HepG2 (cell line): ENCODE data around the gene CCDC102B. TPM values are rescaled to one million over a fixed set of nuclear protein-coding genes. Genes with fewer than 3 reads are reported as not detected.

Source experiments
- ATAC-seq: fragments of 200-7000 bp; cut with Tn5 transposase; 3 replicates; pipeline ENCODE4 v1.9.1; 2020; ENCODE audit warnings: mild to moderate bottlenecking, moderate library complexity
- BruUV-seq: library from RNA; stranded (reverse); fragments of 400-500 nt; replicated peaks from 2 replicates; lab custom pipeline; 2021; lab: Mats Ljungman, UMichigan
- CTCF ChIA-PET: fragments of 300-600 bp; formaldehyde crosslinking; extraction: SDS; loops from one replicate; lab custom pipeline; 2021; ENCODE audit warnings: low total read pairs, inconsistent platforms, low intra/inter-chr PET ratio; lab: Yijun Ruan, JAX
- POLR2A ChIA-PET: fragments of 350-600 bp; sonication (Branson Sonifier 250); formaldehyde crosslinking; loops from one replicate; lab custom pipeline; 2020; ENCODE audit warnings: antibody characterized with exemption, inconsistent platforms; lab: Yijun Ruan, JAX
- DNase-seq: peaks from one replicate; pipeline ENCODE4 v3.0.0-alpha.2; 2015; ENCODE audit warnings: low spot score
- FAIRE-seq: peaks from 3 replicates; lab custom pipeline; 2011; peaks lifted over from hg19 to GRCh38; lab: Jason Lieb, UNC
- H2AFZ ChIP-seq: one replicate; pipeline ENCODE4 v1.6.1; 2011; ENCODE audit warnings: low read length, inconsistent platforms
- H3K27ac ChIP-seq: fragments of 300-600 bp; 3 replicates; pipeline ENCODE4 v1.8.0; 2011; ENCODE audit warnings: mixed run types, mild to moderate bottlenecking, mixed read lengths, low read length, inconsistent platforms; ENCODE audit not compliant: insufficient read depth; ENCODE audit errors: extremely low read length
- H3K27me3 ChIP-seq, 2 experiments: fragments of 200-600 bp in 1 of 2; 2 replicates in 1 of 2; 3 replicates in 1 of 2; pipeline versions ENCODE4 v1.6.0 to v1.8.0; 2011; ENCODE audit warnings: low read length in 2 of 2, mild to moderate bottlenecking in 2 of 2, moderate library complexity in 2 of 2, inconsistent platforms in 1 of 2; ENCODE audit not compliant: insufficient read depth in 2 of 2, control insufficient read depth in 1 of 2
- H3K36me3 ChIP-seq, 2 experiments: fragments of 200-600 bp in 1 of 2; replicated peaks in 1 of 2; 2 replicates in 1 of 2; 3 replicates in 1 of 2; pipeline versions ENCODE4 v1.5.1 to v1.8.0; 2011; ENCODE audit warnings: low read length in 2 of 2, inconsistent platforms in 1 of 2; ENCODE audit not compliant: insufficient read depth in 2 of 2, control insufficient read depth in 1 of 2
- H3K4me1 ChIP-seq: 2 replicates; pipeline ENCODE4 v1.5.1; 2012; ENCODE audit warnings: low read length, inconsistent platforms; ENCODE audit not compliant: insufficient read depth
- H3K4me2 ChIP-seq: 2 replicates; pipeline ENCODE4 v1.6.0; 2011; ENCODE audit warnings: low read depth, low read length, inconsistent platforms
- H3K4me3 ChIP-seq, 3 experiments: fragments of 200-600 bp in 1 of 3; sonication (generic), shearing (Covaris generic) in 1 of 3; replicated peaks in 1 of 3; 2 replicates each; pipeline ENCODE4 v1.5.1; 2011 to 2016; ENCODE audit warnings: low read length in 3 of 3, inconsistent platforms in 2 of 3, low read depth in 2 of 3, mild to moderate bottlenecking in 2 of 3, control low read depth in 1 of 3, mixed read lengths in 1 of 3; ENCODE audit not compliant: insufficient read depth in 1 of 3
- H3K79me2 ChIP-seq: one replicate; pipeline ENCODE4 v1.6.1; 2011; ENCODE audit warnings: low read length, inconsistent platforms; ENCODE audit not compliant: insufficient read depth
- H3K9ac ChIP-seq: 2 replicates; pipeline ENCODE4 v1.6.0; 2011; ENCODE audit warnings: mild to moderate bottlenecking, low read depth, low read length, inconsistent platforms; ENCODE audit not compliant: insufficient read depth
- H3K9me3 ChIP-seq: 2 replicates; pipeline ENCODE4 v1.5.1; 2012; ENCODE audit warnings: mild to moderate bottlenecking, low read length
- H4K20me1 ChIP-seq: 2 replicates; pipeline ENCODE4 v1.6.0; 2011; ENCODE audit warnings: inconsistent platforms, mild to moderate bottlenecking, low read length, moderate library complexity; ENCODE audit not compliant: insufficient read depth
- AGO2 ChIP-seq: fragments of 200-400 bp; formaldehyde crosslinking; optimal IDR thresholded peaks from 2 replicates; pipeline ENCODE3; 2017; ENCODE audit warnings: mild to moderate bottlenecking, low read depth, low read length, moderate library complexity
- JUNB ChIP-seq: sonication (generic); formaldehyde crosslinking; IDR thresholded peaks from 2 replicates; pipeline ENCODE4 v1.8.0; 2022; ENCODE audit warnings: missing genetic modification reagents, mild to moderate bottlenecking, borderline replicate concordance
- MEIS2 ChIP-seq: sonication (generic); formaldehyde crosslinking; IDR thresholded peaks from 2 replicates; pipeline ENCODE4 v1.9.0; 2021; ENCODE audit warnings: mild to moderate bottlenecking, missing genetic modification reagents
- PAX8 ChIP-seq: sonication (generic); formaldehyde crosslinking; IDR thresholded peaks from 2 replicates; pipeline ENCODE4 v1.8.0; 2022; ENCODE audit warnings: mild to moderate bottlenecking, missing genetic modification reagents, borderline replicate concordance
- ZNF713 ChIP-seq: sonication (generic); formaldehyde crosslinking; IDR thresholded peaks from 2 replicates; pipeline ENCODE4 v1.4.0; 2020; ENCODE audit warnings: mild to moderate bottlenecking, missing genetic modification reagents
- ZNF746 ChIP-seq: sonication (generic); formaldehyde crosslinking; IDR thresholded peaks from 2 replicates; pipeline ENCODE4 v1.8.0; 2022; ENCODE audit warnings: mild to moderate bottlenecking, missing genetic modification reagents
- WGBS: methylation state at CpG from one replicate; pipeline ENCODE4 v1.1.6; 2017; ENCODE audit warnings: low lambda C conversion rate; 5-methylcytosine and 5-hydroxymethylcytosine counted together
- in situ Hi-C: cut with HindIII; loops from 2 replicates; pipeline ENCODE4 v1.10.0; 2017; ENCODE audit warnings: low pct_unique_long_range_greater_than_20kb; ENCODE audit not compliant: extremely low pct_ligation_motif_present
- intact Hi-C: fragments of 100-400 bp; cut with micrococcal nuclease; formaldehyde crosslinking; loops from one replicate; pipeline ENCODE4 v1.10.0; 2022; ENCODE audit not compliant: unreplicated experiment
- polyA plus RNA-seq, 8 experiments: library from polyadenylated mRNA; depleted of rRNA in 3 of 8; stranded (reverse) in 7 of 8; unstranded in 1 of 8; fragments of >200 nt; fragmentation: Illumina TruSeq in 4 of 8; extraction: Trizol in 4 of 8; gene quantifications; 2 replicates each; pipeline versions ENCODE4 v1.2.1 to v1.2.3, GENCODE V29; 2011 to 2016; ENCODE audit warnings: low read depth in 4 of 8, missing spikeins in 1 of 8, mixed read lengths in 1 of 8; ENCODE audit not compliant: insufficient read depth in 1 of 8
- total RNA-seq, 5 experiments: library from RNA; depleted of rRNA; stranded (reverse); fragments of >200 nt; fragmentation: Illumina TruSeq; extraction: Trizol; gene quantifications; 2 replicates each; pipeline ENCODE4 v1.2.3, GENCODE V29; 2016; ENCODE audit warnings: low read depth in 1 of 5
- TF ChIP-seq, protein P1 (sequence below): IDR thresholded peaks from 2 replicates; pipeline ENCODE4 v1.6.1; 2016; ENCODE audit warnings: missing compliant biosample characterization, missing genetic modification reagents, borderline replicate concordance
- TF ChIP-seq, protein P2 (sequence below): sonication (generic); formaldehyde crosslinking; IDR thresholded peaks from 2 replicates; pipeline ENCODE4 v1.5.0; 2020; ENCODE audit warnings: mild to moderate bottlenecking, missing genetic modification reagents
- TF ChIP-seq, protein P3 (sequence below): sonication (generic); formaldehyde crosslinking; IDR thresholded peaks from 2 replicates; pipeline ENCODE4 v1.5.1; 2020; ENCODE audit warnings: missing genetic modification reagents, mild to moderate bottlenecking, borderline replicate concordance
- TF ChIP-seq, protein P4 (sequence below): IDR thresholded peaks from 2 replicates; pipeline ENCODE4 v1.6.1; 2016; ENCODE audit warnings: low read depth, missing genetic modification reagents, missing compliant biosample characterization

The CCDC102B gene
- total and polyA plus RNA-seq, 2 of the 13 experiments (the other 11 are each of a cell fraction or from before 2014, with no cell fraction given): 2.3 to 3.7 TPM

DNA sequence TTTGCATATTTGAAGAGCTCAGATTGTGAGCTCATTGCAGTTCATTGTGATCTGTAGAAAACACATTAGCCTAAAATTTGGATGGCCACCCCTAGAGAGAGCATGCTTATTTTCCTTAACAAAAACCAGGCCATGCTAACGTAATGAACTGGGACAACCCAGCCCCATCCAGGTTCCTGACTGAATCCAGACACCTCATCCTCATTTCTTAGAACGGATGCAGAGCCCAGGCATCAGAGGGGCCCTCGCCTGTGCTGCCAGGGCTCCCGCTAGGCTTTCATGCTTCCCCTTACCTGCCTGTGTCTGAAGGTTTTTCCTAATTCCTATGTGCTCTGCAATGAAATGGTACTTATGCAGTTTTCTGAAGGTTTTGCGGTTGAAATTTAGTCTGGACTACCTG, 171.1 kb downstream of the CCDC102B start:
- Histone ChIP-seq H3K79me2 (no peaks in the 10 kb centered on the region), H3K27me3 (no peaks in the 10 kb centered on the region), H3K36me3 (no peaks in the 10 kb centered on the region), H3K4me2 (no peak overlapping the region), H3K9me3 (no peaks in the 10 kb centered on the region), H3K4me3 (no peak overlapping the region), H4K20me1 (no peaks in the 10 kb centered on the region), H3K4me1 (no peaks in the 10 kb centered on the region), H2AFZ (no peak overlapping the region), H3K27ac (no peak overlapping the region), H3K9ac (no peak overlapping the region)
- ChIA-PET POLR2A (no interaction called here), CTCF (no interaction called here)
- no peak for ATAC-seq
- TF ChIP-seq PAX8 (CRISPR knock-in tag) (no peak), ZNF746 (CRISPR knock-in tag) (no peak), JUNB (CRISPR knock-in tag) (no peak), AGO2 (no peak), ZNF713 (no peak), MEIS2 (CRISPR knock-in tag) (no peak)
- TF ChIP-seq, protein P1, sequence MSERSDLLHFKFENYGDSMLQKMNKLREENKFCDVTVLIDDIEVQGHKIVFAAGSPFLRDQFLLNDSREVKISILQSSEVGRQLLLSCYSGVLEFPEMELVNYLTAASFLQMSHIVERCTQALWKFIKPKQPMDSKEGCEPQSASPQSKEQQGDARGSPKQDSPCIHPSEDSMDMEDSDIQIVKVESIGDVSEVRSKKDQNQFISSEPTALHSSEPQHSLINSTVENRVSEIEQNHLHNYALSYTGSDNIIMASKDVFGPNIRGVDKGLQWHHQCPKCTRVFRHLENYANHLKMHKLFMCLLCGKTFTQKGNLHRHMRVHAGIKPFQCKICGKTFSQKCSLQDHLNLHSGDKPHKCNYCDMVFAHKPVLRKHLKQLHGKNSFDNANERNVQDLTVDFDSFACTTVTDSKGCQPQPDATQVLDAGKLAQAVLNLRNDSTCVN (CRISPR knock-in tag): no peak
- TF ChIP-seq, protein P2, sequence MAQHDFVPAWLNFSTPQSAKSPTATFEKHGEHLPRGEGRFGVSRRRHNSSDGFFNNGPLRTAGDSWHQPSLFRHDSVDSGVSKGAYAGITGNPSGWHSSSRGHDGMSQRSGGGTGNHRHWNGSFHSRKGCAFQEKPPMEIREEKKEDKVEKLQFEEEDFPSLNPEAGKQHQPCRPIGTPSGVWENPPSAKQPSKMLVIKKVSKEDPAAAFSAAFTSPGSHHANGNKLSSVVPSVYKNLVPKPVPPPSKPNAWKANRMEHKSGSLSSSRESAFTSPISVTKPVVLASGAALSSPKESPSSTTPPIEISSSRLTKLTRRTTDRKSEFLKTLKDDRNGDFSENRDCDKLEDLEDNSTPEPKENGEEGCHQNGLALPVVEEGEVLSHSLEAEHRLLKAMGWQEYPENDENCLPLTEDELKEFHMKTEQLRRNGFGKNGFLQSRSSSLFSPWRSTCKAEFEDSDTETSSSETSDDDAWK (CRISPR knock-in tag): no peak
- TF ChIP-seq, protein P3, sequence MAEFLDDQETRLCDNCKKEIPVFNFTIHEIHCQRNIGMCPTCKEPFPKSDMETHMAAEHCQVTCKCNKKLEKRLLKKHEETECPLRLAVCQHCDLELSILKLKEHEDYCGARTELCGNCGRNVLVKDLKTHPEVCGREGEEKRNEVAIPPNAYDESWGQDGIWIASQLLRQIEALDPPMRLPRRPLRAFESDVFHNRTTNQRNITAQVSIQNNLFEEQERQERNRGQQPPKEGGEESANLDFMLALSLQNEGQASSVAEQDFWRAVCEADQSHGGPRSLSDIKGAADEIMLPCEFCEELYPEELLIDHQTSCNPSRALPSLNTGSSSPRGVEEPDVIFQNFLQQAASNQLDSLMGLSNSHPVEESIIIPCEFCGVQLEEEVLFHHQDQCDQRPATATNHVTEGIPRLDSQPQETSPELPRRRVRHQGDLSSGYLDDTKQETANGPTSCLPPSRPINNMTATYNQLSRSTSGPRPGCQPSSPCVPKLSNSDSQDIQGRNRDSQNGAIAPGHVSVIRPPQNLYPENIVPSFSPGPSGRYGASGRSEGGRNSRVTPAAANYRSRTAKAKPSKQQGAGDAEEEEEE: no peak
- TF ChIP-seq, protein P4, sequence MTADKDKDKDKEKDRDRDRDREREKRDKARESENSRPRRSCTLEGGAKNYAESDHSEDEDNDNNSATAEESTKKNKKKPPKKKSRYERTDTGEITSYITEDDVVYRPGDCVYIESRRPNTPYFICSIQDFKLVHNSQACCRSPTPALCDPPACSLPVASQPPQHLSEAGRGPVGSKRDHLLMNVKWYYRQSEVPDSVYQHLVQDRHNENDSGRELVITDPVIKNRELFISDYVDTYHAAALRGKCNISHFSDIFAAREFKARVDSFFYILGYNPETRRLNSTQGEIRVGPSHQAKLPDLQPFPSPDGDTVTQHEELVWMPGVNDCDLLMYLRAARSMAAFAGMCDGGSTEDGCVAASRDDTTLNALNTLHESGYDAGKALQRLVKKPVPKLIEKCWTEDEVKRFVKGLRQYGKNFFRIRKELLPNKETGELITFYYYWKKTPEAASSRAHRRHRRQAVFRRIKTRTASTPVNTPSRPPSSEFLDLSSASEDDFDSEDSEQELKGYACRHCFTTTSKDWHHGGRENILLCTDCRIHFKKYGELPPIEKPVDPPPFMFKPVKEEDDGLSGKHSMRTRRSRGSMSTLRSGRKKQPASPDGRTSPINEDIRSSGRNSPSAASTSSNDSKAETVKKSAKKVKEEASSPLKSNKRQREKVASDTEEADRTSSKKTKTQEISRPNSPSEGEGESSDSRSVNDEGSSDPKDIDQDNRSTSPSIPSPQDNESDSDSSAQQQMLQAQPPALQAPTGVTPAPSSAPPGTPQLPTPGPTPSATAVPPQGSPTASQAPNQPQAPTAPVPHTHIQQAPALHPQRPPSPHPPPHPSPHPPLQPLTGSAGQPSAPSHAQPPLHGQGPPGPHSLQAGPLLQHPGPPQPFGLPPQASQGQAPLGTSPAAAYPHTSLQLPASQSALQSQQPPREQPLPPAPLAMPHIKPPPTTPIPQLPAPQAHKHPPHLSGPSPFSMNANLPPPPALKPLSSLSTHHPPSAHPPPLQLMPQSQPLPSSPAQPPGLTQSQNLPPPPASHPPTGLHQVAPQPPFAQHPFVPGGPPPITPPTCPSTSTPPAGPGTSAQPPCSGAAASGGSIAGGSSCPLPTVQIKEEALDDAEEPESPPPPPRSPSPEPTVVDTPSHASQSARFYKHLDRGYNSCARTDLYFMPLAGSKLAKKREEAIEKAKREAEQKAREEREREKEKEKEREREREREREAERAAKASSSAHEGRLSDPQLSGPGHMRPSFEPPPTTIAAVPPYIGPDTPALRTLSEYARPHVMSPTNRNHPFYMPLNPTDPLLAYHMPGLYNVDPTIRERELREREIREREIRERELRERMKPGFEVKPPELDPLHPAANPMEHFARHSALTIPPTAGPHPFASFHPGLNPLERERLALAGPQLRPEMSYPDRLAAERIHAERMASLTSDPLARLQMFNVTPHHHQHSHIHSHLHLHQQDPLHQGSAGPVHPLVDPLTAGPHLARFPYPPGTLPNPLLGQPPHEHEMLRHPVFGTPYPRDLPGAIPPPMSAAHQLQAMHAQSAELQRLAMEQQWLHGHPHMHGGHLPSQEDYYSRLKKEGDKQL (CRISPR knock-in tag): no peak
- in situ Hi-C loops: no loop called here
- DNase-seq: no peak
- WGBS: 4% methylated on average over 5 of the region's 5 CpGs
- no TSS peak for BruUV-seq
- intact Hi-C loops: no loop called here
- no peak for FAIRE-seq
